Retinal pigment epithelial cell (primary cell): Measurements from ENCODE around the gene B4GALNT2.
"Not testable (repeated sequence)": the region's sequence is repeated elsewhere in the genome, so short reads cannot be mapped to it uniquely, and the experiment has no call there.

ENCODE experiments used
- DNase-seq: peaks from one replicate; pipeline ENCODE4 v3.0.0-alpha.2; 2010; ENCODE audit warnings: low read depth
- H3K4me3 ChIP-seq: 2 replicates; pipeline ENCODE4 v1.5.1; 2011; ENCODE audit warnings: mild to moderate bottlenecking, low read length, control low read depth, moderate library complexity
- CTCF ChIP-seq: conservative IDR thresholded peaks from 2 replicates; pipeline ENCODE4 v1.5.1; 2011; ENCODE audit warnings: low read depth, low read length, control low read depth, inconsistent platforms

Gene B4GALNT2

DNA sequence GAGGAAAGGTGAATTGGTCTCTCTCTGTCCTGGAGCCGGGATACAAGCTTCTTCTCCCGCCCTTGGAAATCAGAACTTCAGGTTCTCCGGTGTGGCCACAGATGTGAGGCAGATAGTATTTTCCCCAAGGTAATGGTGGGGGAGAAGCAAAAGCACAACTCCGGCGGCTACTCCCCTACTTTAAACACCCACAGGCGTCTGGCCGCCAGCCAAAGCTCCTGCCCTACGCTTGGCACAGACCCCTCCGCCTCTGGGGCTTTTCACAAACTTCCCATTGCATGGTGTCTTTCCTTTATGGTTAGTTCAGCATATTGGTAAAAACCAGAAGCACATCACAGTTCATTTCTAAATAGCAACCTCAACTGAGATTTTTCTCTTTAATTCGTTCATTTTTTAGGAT is 39.4 kb upstream of the B4GALNT2 start:
- TF ChIP-seq CTCF = no peak
- no peak overlapping the region for H3K4me3 ChIP-seq
- DNase-seq = no peak

GRCh38 chr17:49100601-49101000 is 32.0 kb upstream of the B4GALNT2 start:
- DNase-seq = no peak
- no peak for TF ChIP-seq CTCF

DNA sequence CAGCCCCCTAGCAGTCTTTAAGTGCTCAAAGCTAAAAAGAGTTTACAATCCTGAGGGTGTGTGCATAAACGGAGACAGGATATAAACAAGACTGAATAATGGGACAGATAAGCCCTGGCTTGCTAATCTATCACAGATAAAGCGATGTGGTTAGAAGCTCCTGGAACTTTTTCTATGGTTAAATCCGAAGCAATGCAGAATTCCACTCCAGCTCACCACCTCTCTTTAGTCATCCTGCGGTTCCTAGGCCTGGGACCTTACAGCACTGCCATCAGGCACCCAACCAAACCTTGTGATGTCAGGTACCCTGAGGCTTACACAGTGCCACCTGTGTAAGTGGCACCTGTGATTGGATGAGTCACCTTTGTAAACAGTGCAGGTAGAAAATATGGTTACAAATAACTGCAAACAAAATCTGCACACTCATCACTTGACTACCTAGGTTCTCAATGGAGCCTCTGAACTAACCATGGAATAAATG is 31.5 kb upstream of the B4GALNT2 start:
- no peak for TF ChIP-seq CTCF
- no peak for DNase-seq
- H3K4me3 ChIP-seq = no peak overlapping the region

More at GRCh38 chr17:49100601-49101000, 32.0 kb upstream of the B4GALNT2 start:
- no peak overlapping the region for H3K4me3 ChIP-seq

- not testable (repeated sequence) for DNase-seq
These were observed 29.2 kb upstream of the B4GALNT2 start for GRCh38 chr17:49103360-49103759.

DNA sequence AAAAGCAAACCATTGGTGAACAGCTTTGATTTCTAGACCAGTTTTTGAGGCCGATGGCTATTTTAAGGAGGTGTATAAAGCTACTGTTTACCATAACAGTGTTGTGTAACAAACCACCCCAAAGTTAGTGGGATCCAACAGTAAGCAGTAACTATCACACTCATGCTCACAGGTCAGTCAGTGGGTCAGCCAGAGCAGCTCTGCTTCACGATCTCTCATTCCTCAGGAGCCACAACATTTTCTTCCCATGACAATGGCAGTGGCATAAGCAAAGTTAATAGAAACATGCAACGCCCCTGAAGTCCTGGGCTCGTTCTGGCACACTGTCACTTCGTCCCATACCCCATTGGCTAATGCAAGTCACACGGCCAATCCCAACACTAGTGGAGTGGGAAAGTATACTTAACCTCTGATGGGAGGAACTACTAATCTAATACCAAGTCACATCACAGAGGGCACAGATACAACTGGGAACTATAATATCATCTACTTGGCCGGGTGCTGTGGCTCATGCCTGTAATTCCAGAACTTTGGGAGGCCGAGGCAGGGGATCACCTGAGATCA is 28.0 kb upstream of the B4GALNT2 start:
- no peak for TF ChIP-seq CTCF
- no peak for DNase-seq
- H3K4me3 ChIP-seq = no peak overlapping the region

More at GRCh38 chr17:49103360-49103759, 29.2 kb upstream of the B4GALNT2 start:
- not testable (repeated sequence) for H3K4me3 ChIP-seq

- no peak for TF ChIP-seq CTCF
- DNase-seq = no peak
- no peak overlapping the region for H3K4me3 ChIP-seq
These were observed 26.0 kb upstream of the B4GALNT2 start for GRCh38 chr17:49106321-49107210.

GRCh38 chr17:49107211-49107557 is 25.4 kb upstream of the B4GALNT2 start:
- DNase-seq = no peak
- TF ChIP-seq CTCF = no peak
- H3K4me3 ChIP-seq = no peak overlapping the region
